GM12873 (cell line): ENCODE data around the gene MRPS5.

Experiments
- TF ChIP-seq, protein P1 (sequence below): IDR thresholded peaks from 2 replicates; pipeline ENCODE4 v1.5.1; 2012; ENCODE audit warnings: low read depth, mild to moderate bottlenecking, moderate library complexity, low read length, control low read depth; ENCODE audit not compliant: insufficient read depth; ENCODE audit errors: missing control alignments

MRPS5 gene

DNA sequence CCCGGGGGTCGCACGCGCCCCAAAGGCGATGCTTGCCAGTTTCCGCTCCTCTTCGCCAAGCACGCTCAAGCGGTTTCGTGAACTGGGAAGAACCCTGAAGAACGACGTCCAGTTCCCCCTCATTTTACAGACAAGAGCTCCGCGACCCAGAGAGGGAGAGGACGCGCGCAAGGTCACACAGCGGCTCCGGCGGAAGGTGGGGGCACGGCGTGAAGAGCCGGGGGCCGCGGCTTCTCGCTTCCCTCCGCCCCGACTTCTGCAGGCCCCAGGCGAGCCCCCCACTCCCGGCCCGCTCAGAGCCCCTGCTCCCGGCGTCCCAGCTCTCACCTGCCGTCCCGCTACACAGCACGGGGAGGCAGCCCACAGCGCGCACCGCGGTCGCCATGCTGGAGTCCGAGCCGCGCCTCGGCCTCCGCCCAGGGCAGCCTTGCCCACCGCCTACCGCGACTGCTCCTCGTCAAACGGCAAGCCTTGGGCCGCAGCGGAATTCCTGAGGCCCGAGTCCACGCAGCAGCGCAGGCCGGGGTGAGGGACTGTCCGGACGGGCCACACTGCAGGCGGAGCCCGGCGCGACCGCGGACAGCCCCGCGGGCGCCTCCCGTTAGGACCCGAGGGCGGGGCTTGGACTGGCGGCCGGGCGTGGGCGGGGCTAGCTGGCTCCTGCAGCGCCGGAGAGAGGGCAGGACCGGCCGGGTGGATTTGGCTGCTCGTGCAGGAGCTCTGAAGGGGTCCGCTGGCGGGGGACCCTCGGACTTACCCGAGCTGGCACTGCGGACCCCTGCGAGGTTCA, at the start of gene MRPS5:
Gene MRPS5 (minus strand): TSS at position 402 of the 790 bp plus-strand sequence. CDS start 17 bp downstream, at position 385.
- TF ChIP-seq, protein P1, sequence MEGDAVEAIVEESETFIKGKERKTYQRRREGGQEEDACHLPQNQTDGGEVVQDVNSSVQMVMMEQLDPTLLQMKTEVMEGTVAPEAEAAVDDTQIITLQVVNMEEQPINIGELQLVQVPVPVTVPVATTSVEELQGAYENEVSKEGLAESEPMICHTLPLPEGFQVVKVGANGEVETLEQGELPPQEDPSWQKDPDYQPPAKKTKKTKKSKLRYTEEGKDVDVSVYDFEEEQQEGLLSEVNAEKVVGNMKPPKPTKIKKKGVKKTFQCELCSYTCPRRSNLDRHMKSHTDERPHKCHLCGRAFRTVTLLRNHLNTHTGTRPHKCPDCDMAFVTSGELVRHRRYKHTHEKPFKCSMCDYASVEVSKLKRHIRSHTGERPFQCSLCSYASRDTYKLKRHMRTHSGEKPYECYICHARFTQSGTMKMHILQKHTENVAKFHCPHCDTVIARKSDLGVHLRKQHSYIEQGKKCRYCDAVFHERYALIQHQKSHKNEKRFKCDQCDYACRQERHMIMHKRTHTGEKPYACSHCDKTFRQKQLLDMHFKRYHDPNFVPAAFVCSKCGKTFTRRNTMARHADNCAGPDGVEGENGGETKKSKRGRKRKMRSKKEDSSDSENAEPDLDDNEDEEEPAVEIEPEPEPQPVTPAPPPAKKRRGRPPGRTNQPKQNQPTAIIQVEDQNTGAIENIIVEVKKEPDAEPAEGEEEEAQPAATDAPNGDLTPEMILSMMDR, result no peak

DNA sequence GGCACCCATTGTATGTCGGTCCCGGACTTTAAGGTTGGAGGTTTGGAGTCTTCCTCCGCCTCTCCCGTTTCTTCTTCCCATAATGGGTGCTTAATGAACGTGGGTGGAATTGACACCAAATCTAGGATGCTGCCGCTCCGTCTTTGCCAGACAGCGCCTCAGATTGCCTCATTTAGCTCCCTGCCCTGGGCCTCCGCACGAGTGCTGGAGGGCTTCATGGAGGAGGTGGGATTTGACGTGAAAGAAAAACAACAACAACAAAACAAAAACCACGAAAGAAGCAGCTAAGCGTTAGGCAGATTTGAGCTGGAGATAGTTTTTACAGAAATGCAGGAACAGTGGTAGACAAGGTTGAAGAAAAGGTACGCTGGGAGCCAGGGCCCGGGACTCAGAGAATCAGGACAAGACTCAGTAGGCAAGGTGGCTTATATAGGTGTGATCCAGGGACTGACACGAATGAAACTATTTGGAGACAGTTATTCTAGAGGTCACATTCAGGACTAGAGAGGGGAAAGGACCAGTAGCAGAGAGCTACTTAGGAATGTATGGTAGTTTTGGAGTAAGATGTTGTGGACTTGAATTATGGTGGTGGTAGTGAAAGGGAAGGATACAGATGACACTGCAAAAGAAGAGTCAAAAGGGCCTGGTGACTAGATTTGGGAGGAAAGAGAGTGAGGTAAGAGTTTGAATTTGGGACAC, 44.6 kb upstream of the MRPS5 start:
- TF ChIP-seq, protein P1, result no peak

DNA sequence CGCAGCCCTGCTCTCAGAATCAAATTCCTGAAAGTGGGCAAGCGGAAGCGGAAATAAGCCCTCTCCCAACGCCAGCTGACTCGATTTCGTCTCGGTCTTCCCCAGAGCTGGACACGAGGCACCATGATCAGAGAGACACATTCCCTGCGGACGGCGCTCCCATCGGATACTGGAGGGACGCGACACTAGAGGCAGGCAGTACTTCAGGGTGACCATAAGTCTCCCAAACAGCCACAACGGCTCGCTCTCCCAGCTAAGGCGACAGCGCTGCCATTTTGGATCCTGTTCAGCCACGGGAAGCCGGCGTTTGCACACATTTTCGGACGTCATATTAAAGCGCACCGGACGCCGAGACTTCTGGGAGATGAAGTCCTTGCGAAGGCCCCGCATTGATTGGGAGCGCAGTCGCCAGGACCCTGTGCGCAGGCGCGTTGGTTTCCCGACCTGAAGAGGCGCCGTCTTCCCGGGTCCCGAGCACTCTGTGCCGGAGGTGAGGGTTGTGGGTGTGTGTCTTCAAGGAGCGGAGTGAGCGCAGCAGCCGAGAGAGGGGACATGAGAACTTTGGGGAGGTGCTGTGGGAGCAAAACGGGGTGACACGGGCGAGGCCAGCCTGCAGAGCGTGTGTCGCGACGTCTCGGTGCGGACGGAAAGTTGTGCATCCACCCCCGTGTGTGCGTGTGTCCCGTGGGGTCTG, 43.9 kb upstream of the MRPS5 start, which contains the start of gene ZNF2:
Gene ZNF2 (plus strand): TSS at position 439 of the 694 bp plus-strand sequence. CDS start 10,418 bp downstream, outside the sequence.
- TF ChIP-seq, protein P1, result no peak

DNA sequence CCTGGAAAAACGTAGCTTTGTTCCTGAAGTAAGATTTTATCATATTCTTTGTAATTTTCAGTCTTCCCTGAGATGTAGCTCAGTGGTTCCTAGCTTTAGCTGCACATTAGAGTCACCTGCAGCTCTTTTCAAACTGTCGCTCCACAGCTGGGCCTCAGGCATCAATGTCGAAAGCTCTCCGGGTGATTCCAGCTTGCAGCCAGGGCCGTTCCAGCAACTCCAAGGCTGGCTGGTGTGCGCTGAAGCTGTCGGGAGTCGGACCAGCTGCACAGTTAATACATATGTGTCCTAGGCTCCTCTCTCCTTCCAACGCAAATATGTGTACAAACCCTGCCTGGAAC, 43.4 kb upstream of the MRPS5 start:
- TF ChIP-seq, protein P1, result no peak

DNA sequence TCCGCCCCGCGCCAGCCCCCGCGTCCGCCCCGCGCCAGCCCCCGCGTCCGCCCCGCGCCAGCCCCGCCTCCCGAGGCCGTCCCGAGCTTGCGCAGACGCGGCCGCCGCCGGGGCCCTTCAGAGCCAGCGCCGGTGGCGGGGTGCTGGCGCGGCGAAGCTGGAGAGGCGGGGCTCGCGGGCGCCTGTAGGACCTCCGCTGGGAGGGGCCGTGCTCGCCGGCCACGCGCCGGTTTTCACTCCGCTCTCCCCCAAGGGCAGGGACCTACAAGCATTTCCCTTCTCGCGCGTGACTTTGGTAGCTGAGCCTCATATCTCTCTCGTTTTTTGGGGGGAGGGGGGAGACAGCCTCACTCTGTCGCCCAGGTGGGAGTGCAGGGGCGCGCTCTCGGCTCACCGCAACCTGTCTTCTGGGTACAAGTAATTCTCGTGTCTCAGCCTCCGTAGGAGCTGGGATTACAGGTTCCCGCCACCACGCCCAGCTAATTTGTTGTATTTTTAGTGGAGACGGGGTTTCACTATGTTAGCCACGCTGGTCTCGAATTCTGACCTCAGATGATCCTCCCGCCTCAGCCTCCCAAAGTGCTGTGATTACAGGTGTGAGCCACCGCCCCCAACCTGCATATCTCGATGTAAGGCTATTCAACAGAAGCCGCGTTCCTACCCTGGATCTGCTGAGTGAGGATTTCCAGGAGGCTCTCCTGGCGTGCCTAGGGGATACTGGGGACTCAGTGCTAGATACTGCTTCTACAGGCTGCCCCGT, 38.3 kb upstream of the MRPS5 start, which contains the start of gene ZNF514:
Gene ZNF514 (minus strand): TSS at position 159 of the 760 bp plus-strand sequence. CDS start 6,595 bp downstream, outside the sequence.
- TF ChIP-seq, protein P1, result no peak

DNA sequence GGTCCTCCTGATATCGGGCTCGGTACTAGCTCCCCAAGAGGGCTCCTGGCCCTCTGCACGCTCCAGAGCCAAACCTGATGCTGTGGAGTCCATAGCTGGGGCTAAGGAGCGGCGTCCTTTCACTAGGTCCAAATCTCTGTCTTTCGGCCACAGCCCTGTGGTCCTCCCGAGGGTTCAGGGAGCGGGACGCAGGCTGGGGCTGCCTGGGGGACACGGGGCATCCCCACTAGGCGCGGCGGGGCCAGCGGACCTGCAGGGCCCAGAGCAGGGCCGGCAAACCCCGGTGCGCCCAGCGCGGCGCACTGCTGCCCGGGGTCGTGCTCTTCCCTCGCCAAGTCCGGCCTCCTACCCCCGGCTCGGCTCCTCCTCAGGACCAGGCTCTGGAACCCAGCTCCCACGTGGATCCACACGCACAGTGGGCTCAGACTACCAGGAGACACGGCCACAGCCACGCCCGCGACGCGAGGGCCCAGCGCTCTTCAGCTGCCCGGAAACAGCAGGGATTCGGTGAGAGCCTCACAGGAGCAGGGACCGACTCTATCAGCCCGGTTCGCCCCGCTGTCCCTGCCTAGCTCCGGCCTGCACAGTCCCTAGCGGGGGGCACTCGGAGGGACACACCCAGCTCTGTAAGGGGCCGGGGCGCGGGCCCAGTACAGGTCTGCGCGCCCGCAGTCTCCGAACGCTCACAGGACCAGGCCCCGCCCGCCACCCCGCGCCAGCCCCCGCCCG, 37.4 kb upstream of the MRPS5 start:
- TF ChIP-seq, protein P1, result no peak
